ENCODE measurements around the gene LINGO4.

Gene LINGO4, protein sequence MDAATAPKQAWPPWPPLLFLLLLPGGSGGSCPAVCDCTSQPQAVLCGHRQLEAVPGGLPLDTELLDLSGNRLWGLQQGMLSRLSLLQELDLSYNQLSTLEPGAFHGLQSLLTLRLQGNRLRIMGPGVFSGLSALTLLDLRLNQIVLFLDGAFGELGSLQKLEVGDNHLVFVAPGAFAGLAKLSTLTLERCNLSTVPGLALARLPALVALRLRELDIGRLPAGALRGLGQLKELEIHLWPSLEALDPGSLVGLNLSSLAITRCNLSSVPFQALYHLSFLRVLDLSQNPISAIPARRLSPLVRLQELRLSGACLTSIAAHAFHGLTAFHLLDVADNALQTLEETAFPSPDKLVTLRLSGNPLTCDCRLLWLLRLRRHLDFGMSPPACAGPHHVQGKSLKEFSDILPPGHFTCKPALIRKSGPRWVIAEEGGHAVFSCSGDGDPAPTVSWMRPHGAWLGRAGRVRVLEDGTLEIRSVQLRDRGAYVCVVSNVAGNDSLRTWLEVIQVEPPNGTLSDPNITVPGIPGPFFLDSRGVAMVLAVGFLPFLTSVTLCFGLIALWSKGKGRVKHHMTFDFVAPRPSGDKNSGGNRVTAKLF

DNA sequence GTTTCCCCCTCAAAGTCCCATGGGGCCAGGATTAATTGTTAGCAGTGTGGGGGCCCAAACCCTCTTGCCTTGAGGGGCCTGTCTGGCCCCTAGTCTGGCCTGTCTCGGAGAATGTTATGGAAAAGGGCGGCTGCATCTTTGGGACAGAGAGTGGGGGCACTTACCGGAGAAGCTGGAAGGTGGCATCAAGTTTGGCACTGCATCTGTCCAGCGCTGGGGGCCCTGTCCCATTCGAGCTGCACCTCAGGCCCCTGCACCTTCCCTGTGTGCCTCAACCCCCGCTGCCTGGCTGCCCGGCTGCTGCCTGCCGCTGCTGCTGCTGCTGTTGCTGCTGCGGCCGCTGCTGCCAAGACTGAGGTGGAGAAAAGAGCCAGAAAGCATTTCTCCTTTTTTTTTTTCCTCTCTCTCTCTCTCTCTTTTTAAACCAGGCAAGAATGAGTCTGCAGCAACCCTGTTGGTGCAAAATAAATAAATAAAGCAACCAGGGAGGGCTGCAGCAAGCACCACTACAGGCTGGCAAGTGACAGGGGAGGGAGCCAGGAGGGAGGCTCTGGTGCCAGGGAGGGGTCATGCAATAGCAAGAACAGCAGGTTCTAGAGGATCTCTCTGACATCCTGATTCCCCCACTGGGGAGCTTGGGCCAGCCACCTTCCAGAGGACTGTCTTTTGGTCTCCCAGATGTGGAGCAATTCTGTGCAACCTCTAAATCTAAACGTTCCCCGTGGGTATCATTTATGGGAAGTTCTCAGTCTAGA is at the start of gene LINGO4:
Gene LINGO4, minus strand, starts transcription at position 354 of the 755 bp plus-strand sequence. CDS start 2,715 bp downstream, outside the sequence.
- peak; percentile 34 for DNase-seq

DNA sequence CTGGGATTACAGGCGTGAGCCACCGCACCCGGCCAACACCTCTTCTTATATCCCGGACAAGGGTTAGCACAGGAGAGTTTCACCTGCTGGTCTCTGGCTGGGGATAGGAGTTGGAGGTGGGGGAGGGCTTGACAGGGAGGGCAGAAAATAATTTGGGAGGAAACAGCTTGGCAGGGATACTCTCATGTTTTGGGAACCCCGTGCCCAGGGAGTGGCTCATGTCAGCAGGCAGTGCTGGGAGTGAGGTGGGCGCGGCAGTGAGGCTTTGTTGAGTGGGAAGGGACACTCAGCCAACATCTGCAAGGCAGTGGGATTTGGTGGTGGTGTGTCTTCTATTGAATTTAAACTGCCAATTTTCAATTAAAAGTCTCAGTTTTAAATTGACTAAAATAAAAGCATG is 49.4 kb upstream of the LINGO4 start:
- peak; percentile 29 for DNase-seq

DNA sequence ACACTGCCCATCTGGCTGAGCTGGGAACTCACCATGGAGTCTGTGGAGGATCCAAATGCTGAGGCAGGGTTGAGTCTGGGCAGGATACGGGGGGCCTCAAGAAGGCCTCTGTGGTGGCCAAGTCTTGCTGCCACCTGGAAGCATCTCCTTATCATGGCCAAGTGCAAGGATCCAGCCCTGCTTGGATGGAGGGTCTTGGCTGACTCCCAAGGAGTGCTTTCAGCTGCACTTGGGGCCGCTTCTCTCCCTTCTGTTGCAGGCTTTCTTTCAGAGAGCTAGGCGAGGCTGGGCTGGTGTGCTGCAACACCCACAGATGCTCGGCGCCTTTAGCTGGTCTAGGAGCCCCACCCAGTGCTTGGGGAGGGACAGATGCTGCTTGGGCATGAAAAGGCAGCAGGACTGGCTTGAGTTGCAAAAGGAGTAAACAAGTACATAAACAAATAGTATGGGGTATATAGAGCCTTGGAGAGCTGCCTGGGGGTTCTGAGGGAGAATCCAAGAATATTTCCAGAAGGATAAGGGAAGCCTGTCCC is 48.3 kb upstream of the LINGO4 start, which contains the start of gene THEM5:
Gene THEM5, minus strand, starts transcription at position 302 of the 533 bp plus-strand sequence. Its CDS starts 147 bp downstream, at position 155.
- peak; percentile 47 for DNase-seq

DNA sequence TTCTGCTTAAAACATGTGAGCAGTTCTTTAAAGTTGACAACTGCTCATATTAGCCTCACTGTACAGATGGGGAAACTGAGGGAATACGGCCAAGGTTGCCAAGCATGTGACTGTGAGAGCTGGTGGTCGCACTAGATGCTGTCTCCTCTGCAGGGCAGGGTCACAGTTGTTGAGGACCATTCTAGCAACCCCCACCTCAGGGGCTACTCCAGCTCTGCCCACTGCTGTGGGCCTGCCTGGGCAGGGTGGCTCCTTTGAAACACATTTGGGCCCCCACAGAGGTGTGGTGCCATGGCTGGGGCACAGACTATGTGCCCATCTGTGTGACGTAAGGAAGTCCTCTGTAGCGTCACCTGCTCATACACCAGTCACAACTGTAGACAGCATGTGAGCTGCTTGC is 47.5 kb upstream of the LINGO4 start:
- DNase-seq: no peak

DNA sequence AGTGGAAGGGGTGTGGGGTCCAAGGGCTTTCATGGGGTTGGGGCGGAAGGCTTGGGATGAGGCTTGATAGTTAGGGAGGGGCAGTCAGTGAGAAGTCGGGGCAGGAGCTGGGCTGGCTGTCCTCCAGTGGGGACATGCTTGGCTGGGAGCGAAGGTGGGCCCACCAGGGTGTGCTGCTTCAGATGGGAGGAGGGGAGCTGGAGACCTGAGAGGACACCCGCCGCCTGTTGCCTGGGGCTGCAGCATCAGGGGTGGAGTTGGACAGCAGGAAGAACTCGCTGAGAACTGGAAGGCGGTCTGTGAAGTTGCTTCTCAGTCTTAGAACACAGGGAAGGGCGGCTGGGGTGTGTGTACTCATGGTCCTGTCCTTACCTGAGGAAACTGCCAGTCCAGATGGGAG is 46.7 kb upstream of the LINGO4 start:
- no peak for DNase-seq

DNA sequence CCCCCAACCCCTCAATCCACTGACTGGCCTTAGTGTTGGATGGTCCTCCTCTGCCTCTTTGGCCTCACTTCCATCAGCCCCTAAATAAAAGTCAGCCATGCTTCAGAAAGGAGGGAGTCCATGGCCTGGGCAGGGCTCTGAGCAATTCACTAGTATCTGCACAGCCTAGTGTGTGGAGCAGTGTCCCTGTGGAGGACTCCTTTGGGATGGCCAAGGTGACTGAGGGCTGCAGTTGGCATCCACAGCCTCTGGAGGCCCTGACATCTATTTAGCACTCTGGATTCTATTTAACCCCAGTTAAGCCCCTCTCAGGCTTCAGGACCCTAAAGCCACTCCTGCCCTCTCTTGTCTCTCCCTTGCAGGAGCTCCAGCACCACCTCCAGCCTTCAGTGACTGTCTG is 44.7 kb upstream of the LINGO4 start:
- no peak for DNase-seq

DNA sequence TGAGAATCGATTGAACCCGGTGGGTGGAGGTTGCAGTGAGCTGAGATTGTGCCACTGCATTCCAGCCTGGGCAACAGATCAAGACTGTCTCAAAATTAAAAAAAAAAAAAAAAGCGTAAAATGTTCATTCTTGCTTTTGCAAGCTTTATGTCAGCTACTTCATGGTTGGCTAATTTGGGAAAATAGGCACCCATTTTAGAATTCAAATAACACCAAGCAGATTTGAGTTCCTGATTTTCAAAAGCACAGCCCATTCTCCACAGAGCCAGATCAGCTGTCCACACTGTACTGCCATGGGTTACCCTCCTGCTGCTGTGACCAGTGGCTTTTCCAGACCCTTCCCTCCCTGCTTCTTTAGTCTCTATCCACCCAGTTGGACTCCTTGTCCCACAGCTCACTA is 43.9 kb upstream of the LINGO4 start:
- DNase-seq: no peak

DNA sequence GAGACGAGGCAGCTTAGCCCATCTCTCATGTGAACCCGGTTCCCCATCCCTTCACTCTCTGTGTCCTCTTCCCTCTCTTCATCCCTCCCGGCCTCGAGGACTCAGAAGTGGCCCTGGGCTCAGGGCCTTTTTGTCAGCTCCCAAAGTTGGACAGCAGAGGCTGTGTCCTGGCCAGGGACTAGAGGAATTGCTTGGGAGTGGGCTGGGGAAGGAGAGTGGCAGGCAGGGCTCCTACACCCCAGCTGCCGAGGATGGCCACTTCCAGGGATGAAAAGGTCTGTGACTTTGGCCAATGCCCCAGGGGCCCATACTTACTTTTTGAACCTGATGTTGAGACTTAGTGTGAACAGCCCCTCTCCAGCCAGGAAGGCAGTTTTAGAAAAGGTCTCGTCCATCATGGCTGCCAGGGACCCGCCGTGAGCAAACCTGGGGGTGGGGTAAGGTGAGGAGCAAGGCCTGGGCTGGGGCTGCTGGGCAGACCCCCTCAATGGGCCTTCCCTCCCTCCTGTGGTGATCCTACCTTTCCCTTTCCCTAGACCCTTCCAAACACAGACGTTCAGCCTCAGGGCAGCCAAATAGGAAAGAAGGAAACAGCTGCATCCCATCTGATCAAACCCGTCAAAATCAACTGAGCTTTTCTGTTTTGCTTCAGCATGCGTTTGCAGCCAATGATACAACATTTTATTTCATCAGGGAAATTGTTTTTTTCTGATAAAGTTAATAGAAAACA is 42.8 kb upstream of the LINGO4 start:
- peak; percentile 49 for DNase-seq

DNA sequence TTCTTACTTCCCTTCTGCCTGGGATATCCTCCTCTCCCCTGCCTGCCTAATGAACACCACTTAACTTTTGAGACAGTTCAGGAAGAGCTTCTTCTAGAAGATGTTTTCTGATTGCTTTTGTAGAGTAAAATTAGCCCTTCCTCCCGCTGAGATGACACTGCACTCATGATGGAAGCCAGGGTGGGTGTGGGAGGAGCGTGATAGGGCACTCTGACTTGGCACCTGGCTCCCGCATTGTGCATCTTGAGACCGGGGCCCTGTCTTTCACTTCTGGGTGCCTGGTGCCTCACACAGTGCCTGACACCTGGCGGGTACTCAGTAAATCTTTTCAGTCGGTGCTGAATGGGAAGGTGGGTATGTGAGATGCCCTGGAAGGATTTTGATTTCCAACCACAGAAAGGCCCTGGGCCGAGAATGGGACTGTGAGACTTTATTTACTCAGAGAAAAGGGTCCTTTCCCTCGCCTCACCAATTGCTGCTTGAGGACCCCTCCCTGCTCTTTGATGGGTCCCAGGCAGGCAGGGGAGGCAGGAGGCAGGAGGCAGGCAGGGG is 41.5 kb upstream of the LINGO4 start:
- peak; percentile 50 for DNase-seq

DNA sequence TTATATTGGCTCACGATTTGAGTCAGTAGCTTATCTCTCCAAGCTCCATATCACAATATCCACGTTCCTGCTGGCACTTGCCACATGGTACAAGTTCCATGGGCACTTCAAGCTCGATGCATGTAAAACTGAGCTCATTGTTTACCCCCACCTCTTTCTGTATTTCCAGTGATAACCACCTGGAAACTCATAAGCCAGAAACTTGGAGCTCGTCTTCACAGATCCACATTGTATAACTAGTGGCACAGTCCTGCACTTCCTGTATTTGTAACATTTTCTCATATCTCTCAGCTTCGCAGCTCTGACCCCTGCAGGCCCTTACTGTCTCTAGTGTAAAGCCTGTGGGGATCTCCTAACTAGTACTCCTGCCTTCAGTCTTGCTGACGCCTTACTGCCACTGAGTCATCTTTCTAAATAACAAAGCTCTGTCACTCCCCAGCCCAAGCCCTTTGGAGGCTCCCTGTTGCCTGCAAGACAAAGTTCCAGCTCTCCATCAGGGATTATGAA is 40.9 kb upstream of the LINGO4 start:
- DNase-seq: peak; percentile 56

DNA sequence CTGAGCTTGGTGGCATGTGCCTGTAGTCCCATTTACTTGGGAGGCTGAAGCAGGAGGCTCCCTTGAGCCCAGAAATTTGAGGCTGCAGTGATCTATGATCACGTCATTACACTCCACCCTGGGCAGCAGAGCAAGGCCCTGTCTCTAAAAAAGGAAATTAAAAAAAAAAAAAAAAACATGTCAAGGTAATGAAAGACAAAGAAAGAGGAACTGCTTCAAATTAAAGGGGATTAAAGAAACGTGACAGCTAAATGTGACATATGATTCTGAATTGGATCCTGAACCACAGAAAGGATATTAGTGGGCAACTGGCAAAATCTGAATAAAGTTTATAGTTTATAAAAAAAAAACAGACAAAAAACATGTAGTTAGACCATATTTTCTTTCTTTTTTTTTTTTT is 38.2 kb upstream of the LINGO4 start:
- DNase-seq: no peak

DNA sequence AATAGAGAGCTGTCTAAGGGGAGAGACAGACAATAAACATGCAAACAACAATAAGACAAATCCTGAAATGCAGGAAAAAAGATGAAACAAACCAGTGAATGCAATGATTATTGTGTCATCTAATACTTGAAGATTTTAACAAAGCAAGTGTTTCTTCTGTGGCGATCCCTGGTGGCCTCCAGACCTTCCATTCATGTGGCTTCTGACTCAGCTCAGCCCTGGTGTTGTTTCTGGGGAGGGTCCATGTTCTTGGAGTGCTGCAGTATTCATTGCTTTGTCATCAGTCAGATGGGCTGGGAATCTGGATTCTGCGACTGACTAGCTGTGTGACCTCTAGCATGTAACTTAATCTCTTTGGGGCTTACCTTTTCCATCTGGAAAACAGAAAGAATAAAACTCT is 35.9 kb upstream of the LINGO4 start:
- DNase-seq: no peak

DNA sequence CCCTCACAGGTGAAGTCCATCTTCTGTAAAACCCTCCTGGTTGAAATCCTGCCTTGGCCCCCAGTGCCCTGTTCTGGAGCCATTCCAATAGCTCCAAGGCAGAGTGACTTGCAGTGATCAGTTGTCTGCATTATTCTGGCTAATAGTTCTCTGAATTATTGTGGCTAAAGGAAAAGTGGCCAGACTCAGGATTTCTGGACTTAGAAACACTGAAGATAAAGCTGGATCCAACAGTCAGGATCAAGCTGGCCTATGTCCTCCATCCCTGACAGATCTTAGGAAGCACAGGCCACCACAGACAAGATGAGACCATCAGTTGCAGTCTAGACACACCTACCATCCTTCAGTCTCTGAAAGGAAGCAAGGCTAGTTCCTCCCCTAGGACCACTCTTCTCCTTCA is 35.2 kb upstream of the LINGO4 start:
- DNase-seq: no peak

DNA sequence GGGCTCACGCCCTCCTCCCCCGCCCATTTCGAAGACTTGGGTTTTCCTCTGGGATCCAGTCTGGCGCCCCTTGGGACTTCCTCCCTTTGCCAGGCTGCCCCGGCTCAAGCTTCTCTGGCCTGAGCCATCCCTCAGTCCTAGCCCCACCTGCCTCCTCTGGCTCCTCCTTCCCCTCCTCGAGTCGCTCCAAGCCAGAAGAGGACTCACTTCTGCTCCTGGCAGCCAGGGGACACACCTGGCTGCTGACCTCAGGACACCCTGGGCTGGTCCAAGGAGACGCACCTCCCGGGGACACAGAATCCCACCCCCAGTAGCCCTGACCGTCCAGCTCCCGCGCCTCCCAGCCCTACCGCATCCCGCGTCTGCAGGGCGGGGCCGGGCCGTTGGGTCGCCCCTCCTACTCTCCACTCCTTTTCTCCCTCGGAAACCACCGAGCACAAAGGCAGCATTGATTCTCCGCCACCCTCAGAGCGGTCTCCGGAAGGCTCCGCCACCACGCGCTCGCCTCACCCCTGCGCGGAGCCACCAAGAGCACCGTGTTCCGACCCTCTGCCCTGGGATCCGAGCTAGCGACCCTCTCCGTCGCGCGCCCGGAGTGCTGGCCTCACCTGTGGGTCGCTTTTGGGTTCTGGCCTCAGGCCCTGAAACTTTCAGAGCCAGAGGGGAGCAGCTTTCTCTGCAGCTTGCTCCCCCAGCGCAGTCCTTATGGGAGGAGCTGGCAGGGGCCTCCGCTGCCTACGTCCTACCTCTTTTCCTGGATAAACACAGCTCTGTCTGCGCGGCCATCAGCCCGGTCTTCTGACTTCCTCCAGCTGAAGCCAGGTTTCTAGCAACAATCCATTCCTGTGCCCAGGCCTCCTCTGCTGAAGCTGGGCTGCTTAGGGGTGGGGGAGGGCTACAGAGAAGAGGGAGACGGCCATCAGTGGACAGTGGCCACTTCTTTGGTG is 34.5 kb upstream of the LINGO4 start, which contains the start of gene C2CD4D:
Gene C2CD4D, minus strand, starts transcription at position 364 of the 947 bp plus-strand sequence. CDS start 831 bp downstream, outside the sequence.
- peak; percentile 82 for DNase-seq

DNA sequence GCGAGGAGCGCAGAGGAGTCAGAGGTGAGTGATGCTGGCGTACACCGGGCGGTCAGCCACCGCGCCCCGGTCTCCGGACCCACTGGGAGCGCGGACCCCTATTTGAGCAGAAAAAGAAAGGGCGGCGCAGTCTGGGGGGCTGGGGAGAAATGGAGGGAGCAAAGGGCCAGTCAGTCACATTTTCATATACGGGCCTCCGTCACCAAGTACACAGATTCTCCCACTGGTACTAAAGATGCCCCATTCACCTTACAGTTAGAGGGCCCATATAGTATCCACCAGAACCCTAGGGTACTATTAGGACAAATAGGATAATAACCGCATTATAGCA is 33.8 kb upstream of the LINGO4 start:
- DNase-seq: no peak

DNA sequence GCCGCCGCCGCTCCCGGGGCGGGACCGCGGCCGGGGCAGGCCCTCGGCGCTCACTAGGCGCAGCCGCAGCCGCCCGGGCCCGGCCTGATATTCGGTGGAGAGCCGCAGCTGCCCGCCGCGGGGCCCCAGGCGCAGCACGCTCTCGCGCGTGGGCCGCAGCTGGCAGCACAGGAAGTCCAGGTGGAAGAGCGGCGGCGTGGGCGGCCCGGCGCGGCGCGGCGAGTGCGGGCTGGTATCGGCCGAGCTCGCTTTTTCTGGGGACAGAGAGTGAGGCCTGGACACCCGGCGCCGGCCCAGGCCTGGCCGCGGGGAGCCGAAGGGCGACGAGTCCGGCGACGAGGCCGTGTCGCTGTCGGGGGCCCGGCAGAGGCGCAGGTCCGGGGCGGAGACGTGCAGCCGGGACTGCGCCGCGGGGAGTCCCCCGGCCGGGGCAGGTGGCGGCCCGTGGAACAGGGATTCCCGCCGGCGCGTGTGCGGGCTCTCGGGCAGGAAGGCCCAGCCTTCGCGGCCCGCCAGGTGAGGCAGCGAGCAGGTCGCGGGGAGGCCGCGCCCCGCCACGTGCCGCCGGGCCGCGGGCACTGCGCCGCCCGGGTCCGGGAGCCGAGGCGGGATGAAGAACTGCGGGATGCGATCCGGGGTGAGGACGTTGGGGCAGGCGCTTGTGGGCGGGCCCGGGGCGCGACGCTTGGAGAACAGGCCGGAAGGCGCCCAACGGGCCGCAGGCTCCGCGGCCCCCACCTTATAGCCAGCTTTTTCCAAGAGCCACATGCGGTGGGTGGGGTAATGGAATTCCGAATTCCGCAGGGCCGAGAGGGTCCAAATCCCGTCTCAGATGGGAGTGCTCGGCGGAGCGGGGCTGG is 33.2 kb upstream of the LINGO4 start:
- peak; percentile 74 for DNase-seq

DNA sequence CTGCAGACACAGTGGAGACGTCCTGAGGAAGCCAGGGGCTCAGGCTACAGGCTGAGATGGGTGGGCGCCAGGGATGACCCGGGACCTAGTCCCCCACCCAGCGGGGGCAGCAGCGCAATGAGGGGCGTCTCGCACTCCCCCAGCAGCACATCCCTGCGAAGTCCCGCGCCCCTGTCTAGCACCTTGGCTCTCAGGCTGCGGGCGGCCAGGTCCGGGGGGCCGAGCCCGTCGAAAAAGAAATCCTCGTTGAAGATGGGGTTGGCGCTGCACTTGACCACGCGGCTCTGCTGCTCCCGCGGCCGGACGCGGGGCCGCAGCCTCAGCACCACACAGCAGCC is 32.6 kb upstream of the LINGO4 start:
- DNase-seq: no peak

DNA sequence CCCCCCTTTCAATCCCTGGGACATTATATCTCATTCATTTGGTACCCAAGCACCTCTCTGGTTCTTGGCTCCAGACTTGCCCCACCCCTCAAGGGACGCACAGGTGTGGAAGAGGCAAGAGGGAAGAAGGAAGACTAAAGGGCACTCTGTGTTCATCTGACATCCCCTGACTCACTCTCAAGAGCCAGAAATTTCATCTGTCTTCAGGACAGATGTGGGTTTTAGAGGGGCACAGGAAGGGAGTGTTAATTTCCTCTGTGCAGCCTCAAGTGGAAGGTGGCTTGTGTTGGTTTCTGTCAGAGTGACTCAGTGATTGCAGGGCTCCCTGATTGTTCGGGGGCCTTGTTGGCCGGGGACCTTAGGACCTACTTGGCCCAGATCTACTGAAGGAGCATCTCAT is 32.0 kb upstream of the LINGO4 start:
- DNase-seq: no peak

DNA sequence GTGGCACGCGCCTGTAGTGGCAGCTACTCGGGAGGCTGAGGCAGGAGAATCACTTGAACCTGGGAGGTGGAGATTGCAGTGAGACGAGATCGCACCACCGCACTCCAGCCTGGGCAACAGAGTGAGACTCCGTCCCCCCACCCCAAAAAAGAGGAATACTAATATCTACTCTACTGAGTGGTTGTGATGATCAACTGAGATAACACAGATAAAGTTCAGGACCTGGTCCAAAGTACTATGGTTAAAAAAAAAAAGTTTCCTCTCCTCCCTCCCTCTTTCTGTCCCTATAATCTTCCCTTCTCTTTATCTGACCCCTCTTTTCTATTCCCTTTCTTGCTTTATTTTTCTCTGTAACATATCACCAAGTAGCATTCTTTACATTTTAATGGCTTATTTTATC is 30.4 kb upstream of the LINGO4 start:
- no peak for DNase-seq

DNA sequence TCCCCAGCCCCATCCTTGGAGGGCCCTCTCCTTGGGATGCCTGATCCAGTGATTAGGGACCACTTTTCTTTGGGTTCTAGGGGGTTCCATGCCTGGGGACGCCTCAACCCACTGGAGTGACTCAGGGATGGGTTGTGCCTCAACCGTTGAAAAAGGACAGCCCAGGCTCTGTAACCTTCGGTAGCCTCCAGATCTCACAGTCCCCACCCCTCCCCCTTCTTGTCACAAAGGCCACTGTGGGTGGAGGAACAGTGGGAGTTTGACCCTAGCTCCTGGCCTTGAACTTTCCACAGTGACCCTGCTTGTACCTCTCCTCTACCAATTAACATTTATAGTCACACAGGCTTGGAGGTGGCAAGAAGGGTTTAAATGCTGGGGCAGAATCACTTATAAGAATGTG is 29.0 kb upstream of the LINGO4 start:
- no peak for DNase-seq
